ENCODE results near the gene NPTXR. TPM values are rescaled to one million over a fixed set of nuclear protein-coding genes. Genes with fewer than 3 reads are reported as not detected.

Gene NPTXR
- total and polyA plus RNA-seq, 2 donors = 0.28 to 1.3 TPM

GRCh38 chr22:38831166-38831945, 12.5 kb downstream of the NPTXR start:
- 94% methylated on average over 16 of the region's 16 CpGs for WGBS

DNA sequence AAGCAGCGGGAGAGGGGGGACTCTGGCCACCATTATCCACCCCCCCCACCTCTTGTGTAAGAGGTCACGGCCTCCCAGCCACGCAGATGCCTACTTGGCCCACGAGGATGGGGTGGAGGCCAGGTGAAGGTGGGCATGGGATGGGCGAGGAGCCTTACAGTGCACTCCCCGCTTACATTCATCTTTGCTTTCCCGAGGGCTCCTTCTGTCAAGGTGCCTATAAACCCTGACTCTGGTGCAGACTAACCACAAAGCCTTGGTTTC, 13.1 kb downstream of the NPTXR start:
- 80% methylated on average over 7 of the region's 7 CpGs for WGBS
- no peaks in the 10 kb centered on the region for H3K36me3 ChIP-seq (ENCODE audit: control insufficient read depth in 2 of 2, insufficient read depth in 2 of 2, low read length in 1 of 2)
- no peaks in the 10 kb centered on the region for H3K9me3 ChIP-seq (ENCODE audit: control insufficient read depth in 2 of 2, insufficient read depth in 1 of 2, low read length in 1 of 2)
- peaks cover 0 to 21% of the 10 kb centered on the region in 2 donors for H3K27me3 ChIP-seq (ENCODE audit: control insufficient read depth in 2 of 2, insufficient read depth in 1 of 2, low read length in 1 of 2)
- H3K27ac ChIP-seq (ENCODE audit: low read depth in 1 of 2, low read length in 1 of 2) = no peak overlapping the region
- no peaks in the 10 kb centered on the region for H3K4me1 ChIP-seq (ENCODE audit: control insufficient read depth in 2 of 2, insufficient read depth in 2 of 2, low read length in 2 of 2)
- no peak overlapping the region for H3K4me3 ChIP-seq (ENCODE audit: low read length in 2 of 2)
- no peak for DNase-seq (ENCODE audit: low read depth in 6 of 9, low spot score in 9 of 9)

More at GRCh38 chr22:38831166-38831945, 12.5 kb downstream of the NPTXR start:
- Histone ChIP-seq H3K36me3 (ENCODE audit: control insufficient read depth in 2 of 2, insufficient read depth in 2 of 2, low read length in 1 of 2) (no peaks in the 10 kb centered on the region), H3K9me3 (ENCODE audit: control insufficient read depth in 2 of 2, insufficient read depth in 1 of 2, low read length in 1 of 2) (no peaks in the 10 kb centered on the region), H3K4me3 (ENCODE audit: low read length in 2 of 2) (no peak overlapping the region), H3K27ac (ENCODE audit: low read depth in 1 of 2, low read length in 1 of 2) (no peak overlapping the region), H3K27me3 (ENCODE audit: control insufficient read depth in 2 of 2, insufficient read depth in 1 of 2, low read length in 1 of 2) (peaks cover 0 to 24% of the 10 kb centered on the region in 2 donors), H3K4me1 (ENCODE audit: control insufficient read depth in 2 of 2, insufficient read depth in 2 of 2, low read length in 2 of 2) (no peaks in the 10 kb centered on the region)
- DNase-seq (ENCODE audit: low read depth in 6 of 9, low spot score in 9 of 9) = no peak

DNA sequence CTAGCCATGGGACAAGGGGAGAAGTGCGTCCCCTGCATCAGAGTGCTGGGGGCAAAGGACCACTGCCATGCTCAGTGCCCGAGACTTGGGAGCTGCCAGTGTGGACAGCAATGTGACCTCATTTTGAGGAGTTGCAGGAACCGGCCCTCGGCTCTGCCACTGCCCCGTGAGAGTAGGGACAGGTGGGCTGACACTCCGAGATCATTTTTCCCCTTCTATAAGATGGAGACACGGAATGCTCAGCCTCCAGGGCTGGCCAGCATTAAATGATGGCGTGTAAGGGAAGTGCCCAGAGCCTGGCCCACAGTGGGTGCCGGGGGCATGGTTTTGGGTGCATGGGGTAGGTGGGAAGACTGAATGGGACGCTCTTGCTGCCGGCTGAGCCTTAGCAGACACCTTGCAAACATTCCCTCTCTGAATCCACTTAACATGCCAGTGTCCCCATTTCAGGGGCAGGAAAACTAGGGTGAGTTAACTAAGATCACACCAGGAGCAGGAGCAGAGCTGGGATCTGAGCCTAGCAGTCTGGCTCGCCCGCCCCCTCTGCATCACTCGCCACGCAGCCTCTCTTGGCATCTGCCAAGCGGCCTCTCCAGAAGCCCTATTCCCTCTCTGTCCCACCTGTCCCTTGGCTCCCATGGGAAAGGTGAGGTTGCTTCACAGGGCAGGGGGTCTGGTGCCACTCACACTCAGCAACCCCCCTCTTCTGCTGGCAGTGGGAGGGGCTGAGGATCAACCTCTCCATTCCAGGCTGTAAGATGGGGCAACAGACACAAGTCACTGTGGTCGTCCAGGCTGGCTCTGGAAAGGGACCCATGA, 13.6 kb downstream of the NPTXR start:
- Histone ChIP-seq H3K27me3 (ENCODE audit: control insufficient read depth in 2 of 2, insufficient read depth in 1 of 2, low read length in 1 of 2) (peaks cover 0 to 17% of the 10 kb centered on the region in 2 donors), H3K9me3 (ENCODE audit: control insufficient read depth in 2 of 2, insufficient read depth in 1 of 2, low read length in 1 of 2) (no peaks in the 10 kb centered on the region), H3K4me1 (ENCODE audit: control insufficient read depth in 2 of 2, insufficient read depth in 2 of 2, low read length in 2 of 2) (no peaks in the 10 kb centered on the region), H3K4me3 (ENCODE audit: low read length in 2 of 2) (no peak overlapping the region), H3K27ac (ENCODE audit: low read depth in 1 of 2, low read length in 1 of 2) (no peak overlapping the region), H3K36me3 (ENCODE audit: control insufficient read depth in 2 of 2, insufficient read depth in 2 of 2, low read length in 1 of 2) (no peaks in the 10 kb centered on the region)
- no peak for DNase-seq (ENCODE audit: low read depth in 6 of 9, low spot score in 9 of 9)
- 96% methylated on average over 17 of the region's 17 CpGs for WGBS

GRCh38 chr22:38829485-38829884, 14.3 kb downstream of the NPTXR start:
- H3K27me3 ChIP-seq (ENCODE audit: control insufficient read depth in 2 of 2, insufficient read depth in 1 of 2, low read length in 1 of 2) = peaks cover 0 to 14% of the 10 kb centered on the region in 2 donors
- WGBS = 96% methylated on average over 4 of the region's 4 CpGs
- H3K4me3 ChIP-seq (ENCODE audit: low read length in 2 of 2) = no peak overlapping the region

DNA sequence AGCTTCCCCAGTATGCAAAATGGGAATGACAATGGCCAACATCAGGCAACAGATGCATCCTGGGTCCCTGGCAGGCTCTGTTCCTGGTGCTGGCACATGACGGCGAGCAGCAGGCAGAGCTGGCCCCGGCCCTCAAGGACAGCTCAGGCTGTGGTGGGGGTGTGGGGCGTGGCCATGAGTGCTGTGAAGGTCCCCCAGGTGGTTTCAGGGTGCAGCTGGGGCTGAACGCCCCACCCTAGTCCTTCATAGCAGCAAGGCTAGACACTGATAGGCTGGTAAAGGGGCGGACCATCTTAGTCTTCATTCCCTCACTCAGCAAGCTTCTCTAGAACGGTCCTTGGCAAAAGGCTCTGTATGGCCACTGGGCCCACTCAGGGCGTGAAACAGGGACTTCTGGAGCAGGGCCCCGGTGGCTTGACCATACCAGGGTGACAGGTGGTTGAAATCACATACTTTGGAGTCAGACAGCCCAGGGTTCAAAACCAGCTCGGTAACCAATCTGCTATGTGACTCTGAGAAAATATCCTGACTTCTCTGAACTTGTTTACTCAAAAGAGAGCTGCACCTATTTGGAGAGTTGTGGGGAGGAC, 15.1 kb downstream of the NPTXR start:
- H3K4me1 ChIP-seq (ENCODE audit: control insufficient read depth in 2 of 2, insufficient read depth in 2 of 2, low read length in 2 of 2) = no peaks in the 10 kb centered on the region
- no peak overlapping the region for H3K4me3 ChIP-seq (ENCODE audit: low read length in 2 of 2)
- H3K27ac ChIP-seq (ENCODE audit: low read depth in 1 of 2, low read length in 1 of 2) = no peak overlapping the region
- 89% methylated on average over 10 of the region's 10 CpGs for WGBS
- peaks cover 0 to 10% of the 10 kb centered on the region in 2 donors for H3K27me3 ChIP-seq (ENCODE audit: control insufficient read depth in 2 of 2, insufficient read depth in 1 of 2, low read length in 1 of 2)
- no peak for DNase-seq (ENCODE audit: low read depth in 6 of 9, low spot score in 9 of 9)
- no peaks in the 10 kb centered on the region for H3K36me3 ChIP-seq (ENCODE audit: control insufficient read depth in 2 of 2, insufficient read depth in 2 of 2, low read length in 1 of 2)
- H3K9me3 ChIP-seq (ENCODE audit: control insufficient read depth in 2 of 2, insufficient read depth in 1 of 2, low read length in 1 of 2) = no peaks in the 10 kb centered on the region

More at GRCh38 chr22:38829485-38829884, 14.3 kb downstream of the NPTXR start:
- H3K9me3 ChIP-seq (ENCODE audit: control insufficient read depth in 2 of 2, insufficient read depth in 1 of 2, low read length in 1 of 2) = no peaks in the 10 kb centered on the region
- no peaks in the 10 kb centered on the region for H3K36me3 ChIP-seq (ENCODE audit: control insufficient read depth in 2 of 2, insufficient read depth in 2 of 2, low read length in 1 of 2)
- no peaks in the 10 kb centered on the region for H3K4me1 ChIP-seq (ENCODE audit: control insufficient read depth in 2 of 2, insufficient read depth in 2 of 2, low read length in 2 of 2)
- H3K27ac ChIP-seq (ENCODE audit: low read depth in 1 of 2, low read length in 1 of 2) = no peak overlapping the region
- no peak for DNase-seq (ENCODE audit: low read depth in 6 of 9, low spot score in 9 of 9)

- Histone ChIP-seq H3K27ac (ENCODE audit: low read depth in 1 of 2, low read length in 1 of 2) (no peak overlapping the region), H3K36me3 (ENCODE audit: control insufficient read depth in 2 of 2, insufficient read depth in 2 of 2, low read length in 1 of 2) (no peaks in the 10 kb centered on the region)
Observed at GRCh38 chr22:38828191-38828590, 15.6 kb downstream of the NPTXR start.

DNA sequence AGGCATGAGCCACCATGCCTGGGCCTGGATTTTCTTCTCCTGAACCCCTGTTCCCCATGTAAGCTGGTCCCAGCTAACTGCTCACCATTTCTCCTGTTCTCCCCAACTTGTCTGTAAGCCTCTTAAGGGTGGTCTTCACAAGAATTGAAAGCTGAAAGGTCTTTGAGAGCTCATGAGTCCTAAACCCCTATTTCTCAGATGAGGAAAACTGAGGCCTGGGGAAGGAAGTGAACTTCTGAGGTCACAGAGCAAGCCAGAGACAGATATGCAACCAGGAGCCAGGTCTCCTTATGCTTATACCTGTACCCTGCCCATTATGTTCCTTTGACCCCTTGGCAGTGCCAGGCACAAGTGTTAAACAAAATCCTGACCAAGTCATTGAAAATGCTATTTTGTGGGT, 16.3 kb downstream of the NPTXR start:
- Histone ChIP-seq H3K4me1 (ENCODE audit: control insufficient read depth in 2 of 2, insufficient read depth in 2 of 2, low read length in 2 of 2) (no peaks in the 10 kb centered on the region), H3K27ac (ENCODE audit: low read depth in 1 of 2, low read length in 1 of 2) (no peak overlapping the region), H3K4me3 (ENCODE audit: low read length in 2 of 2) (no peak overlapping the region), H3K36me3 (ENCODE audit: control insufficient read depth in 2 of 2, insufficient read depth in 2 of 2, low read length in 1 of 2) (no peaks in the 10 kb centered on the region), H3K27me3 (ENCODE audit: control insufficient read depth in 2 of 2, insufficient read depth in 1 of 2, low read length in 1 of 2) (peaks cover 0 to 10% of the 10 kb centered on the region in 2 donors), H3K9me3 (ENCODE audit: control insufficient read depth in 2 of 2, insufficient read depth in 1 of 2, low read length in 1 of 2) (no peaks in the 10 kb centered on the region)
- no peak for DNase-seq (ENCODE audit: low read depth in 6 of 9, low spot score in 9 of 9)

More at GRCh38 chr22:38828191-38828590, 15.6 kb downstream of the NPTXR start:
- no peak overlapping the region for H3K4me3 ChIP-seq (ENCODE audit: low read length in 2 of 2)
- no peaks in the 10 kb centered on the region for H3K4me1 ChIP-seq (ENCODE audit: control insufficient read depth in 2 of 2, insufficient read depth in 2 of 2, low read length in 2 of 2)
- no peaks in the 10 kb centered on the region for H3K9me3 ChIP-seq (ENCODE audit: control insufficient read depth in 2 of 2, insufficient read depth in 1 of 2, low read length in 1 of 2)
- WGBS = 76% methylated on average over 11 of the region's 11 CpGs
- peaks cover 0 to 10% of the 10 kb centered on the region in 2 donors for H3K27me3 ChIP-seq (ENCODE audit: control insufficient read depth in 2 of 2, insufficient read depth in 1 of 2, low read length in 1 of 2)
- no peak for DNase-seq (ENCODE audit: low read depth in 6 of 9, low spot score in 9 of 9)

DNA sequence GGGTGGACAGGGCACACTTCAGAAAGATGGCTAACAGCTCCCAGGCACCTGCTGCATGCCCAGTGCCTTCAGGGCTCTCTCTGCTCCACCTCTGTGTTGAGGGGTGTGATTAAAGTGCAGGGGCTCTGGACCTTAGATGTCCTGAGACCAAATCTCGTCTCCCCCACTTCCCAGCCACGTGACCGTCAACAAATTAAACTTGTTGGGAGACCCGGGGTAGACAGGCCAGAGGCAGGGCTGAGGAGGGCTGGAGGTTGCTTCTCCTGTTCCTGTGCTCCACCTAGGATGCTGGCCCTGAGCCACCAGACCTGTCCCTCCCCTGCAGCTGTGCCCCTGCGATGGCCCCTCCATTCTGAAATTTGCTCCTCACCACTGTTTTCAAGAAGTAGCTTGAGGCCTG, 17.0 kb downstream of the NPTXR start:
- Histone ChIP-seq H3K4me1 (ENCODE audit: control insufficient read depth in 2 of 2, insufficient read depth in 2 of 2, low read length in 2 of 2) (no peaks in the 10 kb centered on the region), H3K27ac (ENCODE audit: low read depth in 1 of 2, low read length in 1 of 2) (no peak overlapping the region), H3K36me3 (ENCODE audit: control insufficient read depth in 2 of 2, insufficient read depth in 2 of 2, low read length in 1 of 2) (no peaks in the 10 kb centered on the region), H3K27me3 (ENCODE audit: control insufficient read depth in 2 of 2, insufficient read depth in 1 of 2, low read length in 1 of 2) (peaks cover 0 to 8% of the 10 kb centered on the region in 2 donors), H3K4me3 (ENCODE audit: low read length in 2 of 2) (no peak overlapping the region), H3K9me3 (ENCODE audit: control insufficient read depth in 2 of 2, insufficient read depth in 1 of 2, low read length in 1 of 2) (no peaks in the 10 kb centered on the region)
- WGBS = 87% methylated on average over 5 of the region's 5 CpGs
- DNase-seq (ENCODE audit: low read depth in 6 of 9, low spot score in 9 of 9) = no peak

DNA sequence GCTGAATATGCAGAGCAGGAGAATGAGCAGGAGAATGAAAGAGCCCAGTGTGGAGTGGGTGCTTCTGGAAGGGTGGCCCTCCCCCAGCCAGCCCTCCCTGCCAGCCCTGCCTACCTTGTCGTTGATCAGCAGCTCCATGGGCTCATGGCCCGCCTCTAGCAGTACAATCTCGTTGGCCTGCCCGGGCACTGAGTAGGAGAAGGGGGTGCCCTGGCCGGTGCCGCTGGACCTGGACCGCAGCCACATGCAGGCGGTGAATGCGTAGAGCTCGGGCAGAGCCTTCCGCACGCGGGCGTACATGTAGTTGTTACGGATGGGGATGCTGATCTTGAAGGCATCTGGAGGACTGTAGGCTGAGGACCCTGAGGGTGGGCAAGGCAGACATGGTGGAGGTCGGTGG, 17.4 kb downstream of the NPTXR start:
- H3K9me3 ChIP-seq (ENCODE audit: control insufficient read depth in 2 of 2, insufficient read depth in 1 of 2, low read length in 1 of 2) = no peaks in the 10 kb centered on the region
- no peaks in the 10 kb centered on the region for H3K4me1 ChIP-seq (ENCODE audit: control insufficient read depth in 2 of 2, insufficient read depth in 2 of 2, low read length in 2 of 2)
- no peak overlapping the region for H3K4me3 ChIP-seq (ENCODE audit: low read length in 2 of 2)
- no peak for DNase-seq (ENCODE audit: low read depth in 6 of 9, low spot score in 9 of 9)
- peaks cover 0 to 8% of the 10 kb centered on the region in 2 donors for H3K27me3 ChIP-seq (ENCODE audit: control insufficient read depth in 2 of 2, insufficient read depth in 1 of 2, low read length in 1 of 2)
- WGBS = 92% methylated on average over 16 of the region's 16 CpGs
- H3K36me3 ChIP-seq (ENCODE audit: control insufficient read depth in 2 of 2, insufficient read depth in 2 of 2, low read length in 1 of 2) = no peaks in the 10 kb centered on the region
- H3K27ac ChIP-seq (ENCODE audit: low read depth in 1 of 2, low read length in 1 of 2) = no peak overlapping the region

All from thymus (tissue), 11 donors.